Effector memory CD8-positive, alpha-beta T cell (primary cell): Measurements from ENCODE around the gene DTWD2.
"Not testable (repeated sequence)": the region's sequence is repeated elsewhere in the genome, so short reads cannot be mapped to it uniquely, and the experiment has no call there.

Experiments
- ATAC-seq: fragments of 150-1000 bp; cut with Tn5 transposase; replicated peaks from 2 replicates; pipeline ENCODE4 v1.10.0; 2021; ENCODE audit warnings: mild to moderate bottlenecking, moderate library complexity
- DNase-seq, 3 experiments: peaks; one replicate each; pipeline ENCODE4 v3.0.0; 2021
- H3K27ac Mint-ChIP-seq, 2 donors: one replicate each; pipeline ENCODE4 v1.8.0; 2022; ENCODE audit warnings: mild to moderate bottlenecking in 2 of 2, mixed read lengths in 2 of 2, moderate library complexity in 2 of 2
- H3K27me3 Mint-ChIP-seq, 2 donors: one replicate each; pipeline ENCODE4 v1.8.0; 2022; ENCODE audit warnings: mixed read lengths in 2 of 2
- H3K36me3 Mint-ChIP-seq: one replicate; pipeline ENCODE4 v1.8.0; 2022; ENCODE audit warnings: mild to moderate bottlenecking, moderate library complexity, mixed read lengths; ENCODE audit not compliant: insufficient read depth
- H3K4me1 Mint-ChIP-seq, 2 donors: one replicate each; pipeline ENCODE4 v1.8.0; 2022; ENCODE audit warnings: low read depth in 2 of 2, mixed read lengths in 2 of 2
- H3K4me3 Mint-ChIP-seq, 2 donors: one replicate each; pipeline ENCODE4 v1.8.0; 2022; ENCODE audit warnings: mild to moderate bottlenecking in 2 of 2, mixed read lengths in 2 of 2, moderate library complexity in 2 of 2
- H3K9me3 Mint-ChIP-seq, 2 donors: one replicate each; pipeline ENCODE4 v1.8.0; 2022; ENCODE audit warnings: mixed read lengths in 2 of 2

Gene DTWD2

DNA sequence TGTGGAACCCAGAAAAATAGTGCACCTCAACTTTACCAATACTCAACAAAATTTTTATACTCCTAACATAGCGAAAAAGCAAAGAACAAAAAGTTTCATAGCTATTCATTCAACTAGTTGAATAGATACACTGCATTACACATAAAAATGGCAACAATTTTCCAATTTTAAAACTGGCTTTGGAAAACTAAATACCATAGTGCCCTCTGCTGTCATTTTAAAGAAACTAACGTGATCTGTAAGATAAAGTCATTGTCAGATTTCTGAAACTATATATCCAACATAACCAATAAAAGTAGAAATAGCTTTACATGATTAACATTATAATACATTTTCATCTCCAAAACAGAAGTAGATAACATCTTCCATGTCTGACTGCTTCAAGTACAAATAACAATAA lies 31.6 kb downstream of the DTWD2 start:
- DNase-seq (no peak), ATAC-seq (no peak)
- Mint-ChIP-seq H3K9me3 (no peaks in the 10 kb centered on the region), H3K4me1 (no peaks in the 10 kb centered on the region), H3K27me3 (no peaks in the 10 kb centered on the region), H3K36me3 (no peaks in the 10 kb centered on the region), H3K4me3 (no peak overlapping the region), H3K27ac (no peak overlapping the region)

- Mint-ChIP-seq H3K27ac (no peak overlapping the region), H3K27me3 (no peaks in the 10 kb centered on the region), H3K4me1 (no peaks in the 10 kb centered on the region), H3K4me3 (no peak overlapping the region), H3K9me3 (no peaks in the 10 kb centered on the region), H3K36me3 (peaks cover 3% of the 10 kb centered on the region)
- no peak for DNase-seq
- no peak for ATAC-seq
Observed at GRCh38 chr5:118953652-118954005, 34.7 kb downstream of the DTWD2 start.

DNA sequence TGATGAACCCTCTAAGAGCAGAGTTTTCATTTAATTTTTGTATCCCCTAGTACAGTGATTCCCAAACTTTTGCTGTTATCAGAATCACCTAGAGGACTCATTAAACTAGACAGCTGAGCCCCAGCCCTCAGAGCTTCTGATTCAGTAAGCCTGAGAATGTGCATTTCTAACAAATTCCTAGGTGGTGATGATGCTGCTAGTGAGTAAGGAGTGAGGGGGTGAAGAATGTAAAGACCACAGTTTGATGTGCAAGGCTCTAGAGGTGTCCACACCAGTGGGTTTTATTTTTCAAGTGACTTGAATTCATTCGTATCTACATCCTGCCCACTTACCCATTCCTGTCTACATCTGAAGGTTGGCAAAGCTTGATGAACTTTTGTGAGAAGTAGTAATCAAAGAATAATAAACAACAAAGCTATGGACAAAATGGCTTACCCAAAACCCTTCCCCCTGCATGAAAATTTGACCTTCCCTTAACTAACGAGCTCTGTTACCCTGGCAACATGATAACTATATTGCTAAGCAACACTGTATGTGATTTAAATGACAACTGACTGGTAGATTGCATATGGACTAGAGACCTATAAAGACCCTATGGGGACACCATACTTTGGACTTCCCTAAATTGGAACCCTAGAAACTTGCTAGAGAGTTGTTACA lies 35.2 kb downstream of the DTWD2 start:
- Mint-ChIP-seq H3K4me3 (no peak overlapping the region), H3K36me3 (peaks cover 3% of the 10 kb centered on the region), H3K4me1 (no peaks in the 10 kb centered on the region), H3K27ac (no peak overlapping the region), H3K27me3 (no peaks in the 10 kb centered on the region), H3K9me3 (no peaks in the 10 kb centered on the region)
- ATAC-seq (no peak), DNase-seq (no peak)

GRCh38 chr5:118952306-118952705 lies 36.0 kb downstream of the DTWD2 start:
- H3K4me3 Mint-ChIP-seq, H3K36me3 Mint-ChIP-seq, DNase-seq, ATAC-seq, H3K27ac Mint-ChIP-seq, H3K27me3 Mint-ChIP-seq, H3K4me1 Mint-ChIP-seq, H3K9me3 Mint-ChIP-seq: not testable (repeated sequence)

DNA sequence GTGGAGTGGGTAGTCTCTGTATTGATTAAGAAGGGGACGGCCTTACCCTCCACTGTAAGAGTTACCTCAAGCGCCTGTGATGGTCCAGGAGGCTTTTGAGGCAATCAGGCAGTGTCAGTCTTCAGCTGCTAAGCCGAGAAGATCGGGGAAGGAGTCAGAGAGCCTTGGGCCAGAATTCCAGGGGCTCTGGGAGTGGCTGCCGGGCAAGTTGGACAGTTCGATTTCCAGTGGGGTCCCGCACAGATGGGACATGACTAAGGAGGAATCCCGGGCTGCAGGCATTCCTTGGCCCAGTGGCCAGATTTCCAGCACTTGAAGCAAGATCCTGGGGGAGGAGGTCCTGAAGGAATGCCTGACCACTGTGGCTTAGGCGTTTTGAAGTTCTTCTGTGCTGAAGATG lies 38.0 kb downstream of the DTWD2 start:
- not testable (repeated sequence) for H3K27me3 Mint-ChIP-seq, ATAC-seq, H3K27ac Mint-ChIP-seq, H3K36me3 Mint-ChIP-seq, DNase-seq, H3K4me3 Mint-ChIP-seq, H3K4me1 Mint-ChIP-seq, H3K9me3 Mint-ChIP-seq

GRCh38 chr5:118946138-118946800 lies 42.1 kb downstream of the DTWD2 start:
- Mint-ChIP-seq H3K27me3 (no peaks in the 10 kb centered on the region), H3K9me3 (no peaks in the 10 kb centered on the region), H3K27ac (no peak overlapping the region), H3K4me1 (no peaks in the 10 kb centered on the region), H3K4me3 (no peak overlapping the region), H3K36me3 (peaks cover 3% of the 10 kb centered on the region)
- ATAC-seq: no peak
- DNase-seq: no peak

- H3K27me3 Mint-ChIP-seq: no peaks in the 10 kb centered on the region
- no peaks in the 10 kb centered on the region for H3K4me1 Mint-ChIP-seq
- H3K27ac Mint-ChIP-seq: no peak overlapping the region
- ATAC-seq (no peak), DNase-seq (no peak)
- H3K4me3 Mint-ChIP-seq: no peak overlapping the region
- H3K9me3 Mint-ChIP-seq: no peaks in the 10 kb centered on the region
- no peaks in the 10 kb centered on the region for H3K36me3 Mint-ChIP-seq
Observed at GRCh38 chr5:118937393-118938061, 50.8 kb downstream of the DTWD2 start.

DNA sequence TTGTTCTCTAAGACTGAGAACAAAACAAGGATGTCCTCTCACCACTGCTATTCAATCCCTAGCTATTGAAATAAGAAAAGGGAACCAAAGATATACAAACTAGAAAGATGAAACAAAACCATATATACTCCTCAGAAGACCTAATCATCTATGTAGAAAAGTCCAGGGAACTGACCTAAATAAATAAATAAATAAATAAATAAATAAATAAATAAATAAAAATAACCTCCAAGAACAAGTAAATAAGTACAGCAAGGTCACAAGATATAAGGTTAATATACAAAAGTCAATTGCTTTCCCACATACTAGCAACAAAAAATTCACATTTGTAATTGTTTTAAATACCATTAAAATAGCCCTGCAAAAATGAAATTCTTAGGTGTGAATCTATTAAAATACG lies 54.6 kb downstream of the DTWD2 start:
- no peak for DNase-seq
- no peaks in the 10 kb centered on the region for H3K36me3 Mint-ChIP-seq
- no peaks in the 10 kb centered on the region for H3K27me3 Mint-ChIP-seq
- H3K9me3 Mint-ChIP-seq: no peaks in the 10 kb centered on the region
- no peak for ATAC-seq
- H3K4me1 Mint-ChIP-seq: no peaks in the 10 kb centered on the region
- no peak overlapping the region for H3K27ac Mint-ChIP-seq
- no peak overlapping the region for H3K4me3 Mint-ChIP-seq

GRCh38 chr5:118931564-118931963 lies 56.8 kb downstream of the DTWD2 start:
- no peak overlapping the region for H3K4me3 Mint-ChIP-seq
- H3K36me3 Mint-ChIP-seq: no peaks in the 10 kb centered on the region

DNA sequence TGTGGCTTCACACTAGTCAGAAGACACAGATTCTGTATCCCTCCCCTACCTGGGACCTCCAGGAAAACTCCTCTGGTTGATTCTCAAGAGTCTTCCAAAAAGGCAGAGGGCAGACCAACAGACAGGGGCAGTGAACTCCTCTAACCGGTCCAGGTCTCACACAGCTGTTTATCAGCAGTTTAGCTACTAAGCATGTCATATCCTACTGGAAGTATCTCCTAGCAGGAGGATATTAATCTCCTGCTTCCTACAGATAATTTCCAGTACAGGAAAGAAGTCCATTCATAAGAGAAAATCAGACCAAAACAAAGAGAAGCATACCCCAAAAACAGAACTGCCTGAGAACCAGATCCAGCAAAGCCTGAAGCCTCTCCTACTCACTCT lies 64.3 kb downstream of the DTWD2 start:
- ATAC-seq: no peak
- no peaks in the 10 kb centered on the region for H3K27me3 Mint-ChIP-seq
- no peak overlapping the region for H3K27ac Mint-ChIP-seq
- no peaks in the 10 kb centered on the region for H3K9me3 Mint-ChIP-seq
- H3K4me3 Mint-ChIP-seq: no peak overlapping the region
- H3K4me1 Mint-ChIP-seq: no peaks in the 10 kb centered on the region
- peaks cover 3% of the 10 kb centered on the region for H3K36me3 Mint-ChIP-seq
- no peak for DNase-seq

More at GRCh38 chr5:118931564-118931963, 56.8 kb downstream of the DTWD2 start:
- ATAC-seq (no peak), DNase-seq (no peak)
- Mint-ChIP-seq H3K27ac (no peak overlapping the region), H3K27me3 (no peaks in the 10 kb centered on the region), H3K4me1 (no peaks in the 10 kb centered on the region), H3K9me3 (no peaks in the 10 kb centered on the region)

DNA sequence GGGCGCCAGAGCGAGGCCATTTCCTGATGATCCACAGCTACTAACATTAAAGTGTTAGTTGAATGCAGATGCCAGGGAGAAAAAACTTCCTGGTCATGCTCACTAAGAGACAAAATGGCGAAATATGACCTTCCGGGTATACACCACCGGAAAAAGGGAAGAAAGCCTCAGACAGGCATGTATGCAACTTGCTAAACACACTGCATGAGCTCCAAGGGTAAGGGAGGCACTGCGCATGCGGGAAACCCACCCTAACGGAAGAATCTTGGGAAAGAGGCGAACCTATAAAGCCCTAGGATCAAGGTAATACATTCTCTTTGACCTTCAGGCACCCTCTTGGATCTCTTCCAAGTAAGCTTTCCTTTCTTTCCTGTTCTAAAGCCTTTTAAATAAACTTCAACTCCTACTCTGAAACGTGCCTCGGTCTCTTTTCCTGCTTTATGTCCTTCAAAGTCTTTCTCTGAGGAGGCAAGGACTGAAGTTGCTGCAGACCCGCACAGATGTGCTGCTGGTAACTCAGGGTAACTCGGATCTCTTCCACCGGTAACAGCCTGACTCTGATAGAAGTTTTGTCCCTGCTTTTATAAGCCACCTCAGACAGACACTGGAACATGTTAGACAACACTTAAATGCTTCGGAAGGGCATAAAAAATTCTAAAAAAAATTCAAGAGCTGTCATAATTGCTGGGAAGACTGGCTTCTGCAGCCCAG lies 64.9 kb downstream of the DTWD2 start:
- no peak overlapping the region for H3K27ac Mint-ChIP-seq
- peaks cover 0 to 3% of the 10 kb centered on the region in 2 donors for H3K4me1 Mint-ChIP-seq
- DNase-seq (no peak), ATAC-seq (no peak)
- no peaks in the 10 kb centered on the region for H3K27me3 Mint-ChIP-seq
- no peaks in the 10 kb centered on the region for H3K9me3 Mint-ChIP-seq
- H3K4me3 Mint-ChIP-seq: no peak overlapping the region
- peaks cover 3% of the 10 kb centered on the region for H3K36me3 Mint-ChIP-seq

DNA sequence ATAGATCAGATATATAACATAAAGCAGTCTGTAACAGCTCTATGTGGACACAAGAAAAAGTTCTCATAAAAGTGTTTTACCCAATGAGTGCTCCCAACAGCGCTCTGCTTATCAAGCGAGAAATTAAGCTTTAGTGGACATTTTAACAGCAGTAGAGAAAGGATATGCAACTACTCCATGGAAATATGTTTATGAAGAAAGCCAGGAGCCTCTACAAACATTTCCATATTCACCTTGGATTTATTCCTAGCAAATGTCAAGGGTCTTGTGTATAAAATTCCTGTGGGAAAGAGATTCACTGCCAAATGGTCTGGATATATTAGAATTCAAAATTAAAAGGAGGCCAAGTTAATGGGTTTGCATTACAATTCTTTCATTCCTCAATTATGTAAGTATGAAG lies 66.5 kb downstream of the DTWD2 start:
- no peaks in the 10 kb centered on the region for H3K9me3 Mint-ChIP-seq
- H3K27me3 Mint-ChIP-seq: no peaks in the 10 kb centered on the region
- no peak overlapping the region for H3K4me3 Mint-ChIP-seq
- ATAC-seq: no peak
- peaks cover 0 to 3% of the 10 kb centered on the region in 2 donors for H3K4me1 Mint-ChIP-seq
- H3K27ac Mint-ChIP-seq: no peak overlapping the region
- no peak for DNase-seq
- H3K36me3 Mint-ChIP-seq: peaks cover 3% of the 10 kb centered on the region

- no peaks in the 10 kb centered on the region for H3K27me3 Mint-ChIP-seq
- H3K4me3 Mint-ChIP-seq: no peak overlapping the region
- H3K4me1 Mint-ChIP-seq: peaks cover 0 to 3% of the 10 kb centered on the region in 2 donors
- no peaks in the 10 kb centered on the region for H3K9me3 Mint-ChIP-seq
- ATAC-seq (no peak), DNase-seq (no peak)
- H3K36me3 Mint-ChIP-seq: peaks cover 3% of the 10 kb centered on the region
- peak overlapping the region in 1 of 2 donors; percentile 13 for H3K27ac Mint-ChIP-seq
Observed at GRCh38 chr5:118919016-118919415, 69.3 kb downstream of the DTWD2 start.

DNA sequence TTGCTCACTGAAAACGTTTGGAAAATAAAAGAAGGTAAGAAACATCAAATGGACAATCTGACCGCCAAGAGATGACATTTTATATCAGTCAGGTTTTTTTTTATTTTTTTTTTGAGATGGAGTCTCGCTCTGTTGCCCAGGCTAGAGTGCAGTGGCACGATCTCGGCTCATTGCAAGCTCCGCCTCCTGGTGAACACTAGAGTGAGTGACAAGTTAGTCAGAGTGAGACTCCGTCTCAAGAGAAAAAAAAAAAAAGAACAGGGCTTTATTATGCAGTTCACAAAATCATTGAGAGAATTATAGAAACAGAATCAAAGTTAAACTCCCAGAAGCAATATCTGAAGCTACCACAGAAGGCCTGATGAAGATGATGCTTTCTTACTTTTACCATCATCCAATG lies 70.1 kb downstream of the DTWD2 start:
- peaks cover 0 to 3% of the 10 kb centered on the region in 2 donors for H3K4me1 Mint-ChIP-seq
- DNase-seq (no peak), ATAC-seq (no peak)
- H3K27me3 Mint-ChIP-seq: no peaks in the 10 kb centered on the region
- H3K36me3 Mint-ChIP-seq: peaks cover 3% of the 10 kb centered on the region
- H3K9me3 Mint-ChIP-seq: no peaks in the 10 kb centered on the region
- no peak overlapping the region for H3K4me3 Mint-ChIP-seq
- peak overlapping the region in 1 of 2 donors; percentile 13 for H3K27ac Mint-ChIP-seq
